ENCODE data around the gene C1QL1. TPM values are rescaled to one million over a fixed set of nuclear protein-coding genes. Genes with fewer than 3 reads are reported as not detected.

C1QL1 gene
- total and polyA plus RNA-seq, 4 donors: 0.10 to 0.57 (median 0.39) TPM

DNA sequence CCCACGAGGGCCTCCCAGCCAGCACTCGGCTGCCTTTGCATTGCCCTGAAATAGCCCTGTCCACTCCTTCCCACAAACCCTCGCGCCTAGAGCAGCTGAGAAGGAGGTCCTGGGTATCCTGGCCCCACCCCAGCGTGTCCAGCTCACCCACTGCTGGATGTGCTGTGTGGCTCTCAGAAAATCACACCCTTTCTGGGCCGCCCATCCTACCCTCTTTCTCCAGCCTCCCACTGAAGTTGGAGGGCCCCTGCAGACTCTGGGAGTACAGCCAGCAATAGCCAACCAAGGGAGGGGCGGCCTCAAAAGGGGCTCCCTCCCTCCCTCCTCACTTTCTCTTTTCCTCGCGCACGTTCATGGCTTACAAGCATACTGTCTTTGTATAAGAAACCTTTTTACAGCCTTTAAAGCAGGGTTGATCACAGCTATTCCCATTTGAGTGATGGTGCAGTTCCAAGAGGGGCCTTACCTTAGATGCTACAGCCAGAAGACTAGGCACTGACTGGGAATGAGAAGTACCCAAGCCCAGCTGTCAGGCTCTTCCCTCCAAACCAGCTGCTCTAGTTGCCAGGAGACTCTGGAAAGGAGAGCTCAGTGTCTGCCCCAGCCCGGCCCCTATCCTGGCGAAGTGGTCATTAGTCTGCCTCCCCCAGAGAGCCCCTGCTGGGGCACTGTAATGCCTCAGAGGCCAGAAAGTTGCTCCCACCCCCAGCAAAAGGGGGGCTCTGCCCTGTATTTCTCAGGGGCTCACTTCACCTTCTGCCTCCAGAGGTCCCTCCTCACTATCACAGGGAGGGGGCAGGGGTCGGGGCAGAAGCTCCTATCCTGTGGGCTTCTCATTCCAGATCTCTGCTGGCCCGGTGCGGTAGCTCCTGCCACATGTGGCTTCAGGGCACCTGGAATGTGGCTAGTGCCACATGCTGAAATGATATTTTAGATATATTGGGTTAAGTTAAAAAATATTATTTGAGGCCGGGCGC, 45.2 kb upstream of the C1QL1 start:
- TF ChIP-seq, protein P1, sequence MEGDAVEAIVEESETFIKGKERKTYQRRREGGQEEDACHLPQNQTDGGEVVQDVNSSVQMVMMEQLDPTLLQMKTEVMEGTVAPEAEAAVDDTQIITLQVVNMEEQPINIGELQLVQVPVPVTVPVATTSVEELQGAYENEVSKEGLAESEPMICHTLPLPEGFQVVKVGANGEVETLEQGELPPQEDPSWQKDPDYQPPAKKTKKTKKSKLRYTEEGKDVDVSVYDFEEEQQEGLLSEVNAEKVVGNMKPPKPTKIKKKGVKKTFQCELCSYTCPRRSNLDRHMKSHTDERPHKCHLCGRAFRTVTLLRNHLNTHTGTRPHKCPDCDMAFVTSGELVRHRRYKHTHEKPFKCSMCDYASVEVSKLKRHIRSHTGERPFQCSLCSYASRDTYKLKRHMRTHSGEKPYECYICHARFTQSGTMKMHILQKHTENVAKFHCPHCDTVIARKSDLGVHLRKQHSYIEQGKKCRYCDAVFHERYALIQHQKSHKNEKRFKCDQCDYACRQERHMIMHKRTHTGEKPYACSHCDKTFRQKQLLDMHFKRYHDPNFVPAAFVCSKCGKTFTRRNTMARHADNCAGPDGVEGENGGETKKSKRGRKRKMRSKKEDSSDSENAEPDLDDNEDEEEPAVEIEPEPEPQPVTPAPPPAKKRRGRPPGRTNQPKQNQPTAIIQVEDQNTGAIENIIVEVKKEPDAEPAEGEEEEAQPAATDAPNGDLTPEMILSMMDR (IDR thresholded peaks at IDR 0.05; ENCODE audit: control extremely low read depth, extremely low read depth): no peak
- no peak for ATAC-seq (ENCODE audit: insufficient read depth, low FRiP score)

DNA sequence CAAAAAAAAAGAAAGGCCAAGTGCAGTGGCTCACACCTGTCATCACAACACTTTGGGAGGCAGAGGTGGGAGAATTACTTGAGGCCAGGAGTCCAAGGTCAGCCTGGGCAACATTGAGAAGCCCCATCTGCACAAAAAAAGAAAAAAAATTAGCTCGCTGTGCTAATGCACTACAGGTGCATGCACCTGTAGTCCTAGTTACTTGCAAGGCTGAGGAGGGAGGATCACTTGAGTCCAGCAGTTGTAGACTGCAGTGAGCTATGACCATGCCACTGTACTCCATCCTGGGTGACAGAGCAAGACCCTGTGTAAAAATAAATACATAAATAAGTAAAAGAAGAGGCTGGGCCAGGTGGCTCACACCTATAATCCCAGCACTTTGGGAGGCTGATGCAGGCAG, 43.7 kb upstream of the C1QL1 start:
- no peak overlapping the region for H3K9ac ChIP-seq (ENCODE audit: insufficient read depth in 1 of 2, low read length in 2 of 2)
- no peak for DNase-seq
- H3K36me3 ChIP-seq (ENCODE audit: control insufficient read depth in 4 of 4, insufficient read depth in 4 of 4, low read length in 4 of 4): no peaks in the 10 kb centered on the region
- no peak overlapping the region for H3K27ac ChIP-seq (ENCODE audit: low read depth in 1 of 2, low read length in 1 of 2)
- 83 to 93% methylated on average over 1 of the region's 1 CpG for WGBS, 2 donors
- H3K9me3 ChIP-seq (ENCODE audit: control insufficient read depth in 4 of 4, insufficient read depth in 3 of 4, low read length in 3 of 4): no peaks in the 10 kb centered on the region
- TF ChIP-seq, protein P1 (IDR thresholded peaks at IDR 0.05; ENCODE audit: control extremely low read depth, extremely low read depth): no peak
- no peak overlapping the region for H3K4me3 ChIP-seq
- peaks cover 0 to 15% (median 0%) of the 10 kb centered on the region in 5 donors for H3K4me1 ChIP-seq (ENCODE audit: control insufficient read depth in 5 of 5, insufficient read depth in 5 of 5, low read length in 5 of 5)
- no peaks in the 10 kb centered on the region for H3K27me3 ChIP-seq (ENCODE audit: control insufficient read depth in 3 of 3, insufficient read depth in 3 of 3, low read length in 2 of 3)
- ATAC-seq (ENCODE audit: insufficient read depth, low FRiP score): no peak

More for the DNA sequence above, 45.2 kb upstream of the C1QL1 start:
- WGBS, 2 donors: 76 to 79% methylated on average over 17 of the region's 17 CpGs
- no peaks in the 10 kb centered on the region for H3K36me3 ChIP-seq (ENCODE audit: control insufficient read depth in 4 of 4, insufficient read depth in 4 of 4, low read length in 4 of 4)
- no peak overlapping the region for H3K9ac ChIP-seq (ENCODE audit: insufficient read depth in 1 of 2, low read length in 2 of 2)
- H3K27ac ChIP-seq (ENCODE audit: low read depth in 1 of 2, low read length in 1 of 2): no peak overlapping the region
- no peaks in the 10 kb centered on the region for H3K9me3 ChIP-seq (ENCODE audit: control insufficient read depth in 4 of 4, insufficient read depth in 3 of 4, low read length in 3 of 4)
- peaks cover 0 to 2% (median 0%) of the 10 kb centered on the region in 3 donors for H3K27me3 ChIP-seq (ENCODE audit: control insufficient read depth in 3 of 3, insufficient read depth in 3 of 3, low read length in 2 of 3)
- DNase-seq: peak; percentile 50 to 71 (median 60)
- peaks cover 0 to 19% (median under 1%) of the 10 kb centered on the region in 5 donors for H3K4me1 ChIP-seq (ENCODE audit: control insufficient read depth in 5 of 5, insufficient read depth in 5 of 5, low read length in 5 of 5)
- H3K4me3 ChIP-seq: no peak overlapping the region

DNA sequence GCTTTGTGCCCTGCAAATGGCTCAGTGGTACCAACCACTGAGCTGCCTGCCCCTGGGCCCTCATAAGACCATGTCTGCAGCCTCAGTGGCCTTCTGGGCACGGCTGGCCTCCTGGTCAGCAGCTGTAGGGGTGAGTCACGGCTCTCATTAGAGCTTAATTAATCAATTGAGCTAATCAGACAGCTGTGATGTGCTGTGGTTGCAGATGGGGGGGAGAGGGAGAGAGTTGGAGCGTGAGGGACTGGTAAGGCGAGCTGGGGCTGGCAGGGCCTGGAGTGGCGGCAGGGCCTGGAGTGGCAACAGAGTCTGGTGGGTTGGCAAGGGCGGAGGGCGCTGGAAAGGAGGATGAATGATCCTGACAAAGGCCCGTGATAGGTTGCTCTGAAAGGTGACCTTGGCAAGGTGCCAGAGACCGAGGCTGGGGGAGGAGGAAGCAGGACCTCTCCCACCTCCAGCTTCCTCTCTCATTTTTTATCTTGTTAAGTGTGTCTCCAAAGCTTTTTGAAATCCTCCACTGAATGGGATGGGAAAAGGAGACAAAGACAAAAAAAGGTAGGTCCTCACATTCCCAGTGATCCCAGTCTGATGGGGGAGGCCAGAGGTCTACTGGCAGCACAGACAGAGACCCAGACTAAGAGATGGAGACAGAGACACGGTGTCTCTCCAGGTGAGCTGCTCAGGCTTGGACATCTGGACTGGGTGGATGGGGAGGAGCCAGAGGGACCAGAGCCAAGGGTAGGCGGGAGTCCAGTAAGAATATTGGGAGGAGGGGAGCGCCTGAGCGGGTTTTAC, 41.8 kb upstream of the C1QL1 start:
- TF ChIP-seq, protein P1 (IDR thresholded peaks at IDR 0.05; ENCODE audit: control extremely low read depth, extremely low read depth): no peak
- Histone ChIP-seq H3K36me3 (ENCODE audit: control insufficient read depth in 4 of 4, insufficient read depth in 4 of 4, low read length in 4 of 4) (no peaks in the 10 kb centered on the region), H3K27me3 (ENCODE audit: control insufficient read depth in 3 of 3, insufficient read depth in 3 of 3, low read length in 2 of 3) (no peaks in the 10 kb centered on the region), H3K9ac (ENCODE audit: insufficient read depth in 1 of 2, low read length in 2 of 2) (no peak overlapping the region), H3K4me1 (ENCODE audit: control insufficient read depth in 5 of 5, insufficient read depth in 5 of 5, low read length in 5 of 5) (peaks cover 0 to 15% (median 0%) of the 10 kb centered on the region in 5 donors), H3K4me3 (no peak overlapping the region), H3K27ac (ENCODE audit: low read depth in 1 of 2, low read length in 1 of 2) (no peak overlapping the region), H3K9me3 (ENCODE audit: control insufficient read depth in 4 of 4, insufficient read depth in 3 of 4, low read length in 3 of 4) (no peaks in the 10 kb centered on the region)
- WGBS, 2 donors: 75 to 76% methylated on average over 13 of the region's 13 CpGs
- ATAC-seq (ENCODE audit: insufficient read depth, low FRiP score) (no peak), DNase-seq (no peak)
